HUES48 (cell line): ENCODE data around the gene ASPG.

Experiments
- H3K27ac ChIP-seq: one replicate; pipeline ENCODE4 v1.7.0; 2013; ENCODE audit warnings: low read depth, low read length, inconsistent platforms
- H3K27me3 ChIP-seq: 2 replicates; pipeline ENCODE4 v1.6.1; 2013; ENCODE audit warnings: mild to moderate bottlenecking, low read length; ENCODE audit not compliant: control insufficient read depth, insufficient read depth
- H3K36me3 ChIP-seq: 2 replicates; pipeline ENCODE4 v1.6.1; 2013; ENCODE audit warnings: low read length; ENCODE audit not compliant: control insufficient read depth, insufficient read depth
- H3K4me1 ChIP-seq: 2 replicates; pipeline ENCODE4 v1.6.1; 2013; ENCODE audit warnings: mild to moderate bottlenecking, low read length; ENCODE audit not compliant: control insufficient read depth, insufficient read depth
- H3K4me3 ChIP-seq: 2 replicates; pipeline ENCODE4 v1.5.1; 2013; ENCODE audit warnings: mild to moderate bottlenecking, low read depth, low read length
- H3K9ac ChIP-seq: 2 replicates; pipeline ENCODE4 v1.6.1; 2013; ENCODE audit warnings: mild to moderate bottlenecking, low read depth, low read length, moderate library complexity
- H3K9me3 ChIP-seq: 2 replicates; pipeline ENCODE4 v1.6.1; 2013; ENCODE audit warnings: low read length; ENCODE audit not compliant: control insufficient read depth, insufficient read depth

ASPG gene

DNA sequence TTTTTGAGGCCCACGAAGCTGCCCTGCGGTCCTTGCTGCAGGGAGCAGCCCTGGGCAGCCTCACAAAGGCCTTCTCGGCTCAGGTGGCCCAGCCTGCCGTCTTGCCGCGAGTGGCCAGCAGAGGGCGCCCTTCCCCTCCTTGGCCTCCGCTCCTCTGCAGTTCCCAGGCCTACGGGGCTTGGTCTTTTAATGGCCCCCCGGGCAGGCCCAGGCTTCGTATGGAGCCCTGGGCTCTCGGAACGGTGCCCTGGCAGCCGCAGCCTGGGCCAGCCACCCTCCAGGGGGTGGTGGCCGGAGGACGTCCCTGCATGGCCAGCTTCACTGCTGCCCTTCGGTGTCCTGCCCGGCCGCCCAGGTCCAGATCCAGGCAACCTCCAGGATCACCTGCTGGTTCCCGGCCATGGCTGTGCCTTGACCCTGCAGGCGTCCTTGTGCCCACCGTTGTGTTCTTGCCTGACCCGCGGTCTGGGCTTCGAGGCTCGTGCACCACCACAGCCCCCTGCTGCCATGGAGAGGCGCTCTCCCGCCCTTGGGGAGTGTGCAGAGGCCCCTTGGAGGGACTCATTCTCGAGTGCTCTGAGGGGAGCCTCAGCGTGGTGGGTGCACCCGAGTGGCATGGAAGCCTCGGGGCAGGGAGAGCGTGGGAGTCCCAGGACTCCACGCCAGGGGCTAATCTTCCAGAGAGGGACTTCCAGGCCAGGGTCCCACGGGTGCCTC lies 9.4 kb downstream of the ASPG start:
- Histone ChIP-seq H3K27ac (no peak overlapping the region), H3K27me3 (no peaks in the 10 kb centered on the region), H3K4me3 (no peak overlapping the region), H3K4me1 (0 out of 2 replicates have a peak, but pooled peaks cover 2% of the 10 kb centered on the region), H3K9ac (no peak overlapping the region), H3K36me3 (no peaks in the 10 kb centered on the region), H3K9me3 (no peaks in the 10 kb centered on the region)

DNA sequence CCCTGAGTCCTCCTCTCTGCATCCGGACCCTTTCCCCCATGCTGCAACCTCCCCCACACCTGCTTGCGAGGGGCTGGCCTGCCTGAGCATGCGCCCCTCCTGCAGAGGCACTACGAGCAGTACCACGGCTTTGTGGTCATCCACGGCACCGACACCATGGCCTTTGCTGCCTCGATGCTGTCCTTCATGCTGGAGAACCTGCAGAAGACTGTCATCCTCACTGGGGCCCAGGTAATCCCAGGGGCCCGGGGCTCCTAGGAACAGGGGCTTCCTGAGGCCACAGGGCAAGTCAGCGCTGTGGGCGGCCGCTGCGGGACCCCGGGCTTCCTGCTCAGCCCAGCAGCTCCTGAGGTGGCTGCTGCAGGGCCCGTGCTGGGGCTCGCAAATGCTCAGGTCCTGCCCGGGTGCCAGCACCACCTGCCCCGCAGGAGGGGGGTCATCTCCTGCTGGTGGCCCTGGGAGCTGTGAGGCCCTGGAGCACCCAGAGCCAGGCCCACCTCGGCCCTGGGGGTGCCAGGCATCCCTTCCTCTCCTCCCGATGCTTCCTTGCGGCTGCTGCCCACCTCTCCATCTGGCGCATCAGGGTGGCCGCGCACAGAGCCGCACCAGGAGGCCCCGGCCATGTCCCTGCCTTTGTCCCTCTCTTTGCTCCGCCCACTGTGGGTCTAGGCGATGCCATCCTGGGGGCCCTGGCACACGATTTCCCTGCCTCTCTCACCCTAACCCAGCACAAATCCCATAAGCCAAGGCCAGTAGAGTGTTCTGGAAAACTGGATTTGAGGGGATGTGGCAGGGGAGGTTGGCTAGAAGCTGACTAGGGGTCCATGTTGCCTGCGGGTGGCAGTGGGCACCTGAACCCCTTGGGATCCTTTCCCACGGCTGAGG lies 10.2 kb downstream of the ASPG start:
- no peaks in the 10 kb centered on the region for H3K9me3 ChIP-seq
- H3K4me1 ChIP-seq, result 0 out of 2 replicates have a peak, but pooled peaks cover 2% of the 10 kb centered on the region
- no peak overlapping the region for H3K9ac ChIP-seq
- H3K36me3 ChIP-seq, result no peaks in the 10 kb centered on the region
- H3K27ac ChIP-seq, result no peak overlapping the region
- no peaks in the 10 kb centered on the region for H3K27me3 ChIP-seq
- no peak overlapping the region for H3K4me3 ChIP-seq

DNA sequence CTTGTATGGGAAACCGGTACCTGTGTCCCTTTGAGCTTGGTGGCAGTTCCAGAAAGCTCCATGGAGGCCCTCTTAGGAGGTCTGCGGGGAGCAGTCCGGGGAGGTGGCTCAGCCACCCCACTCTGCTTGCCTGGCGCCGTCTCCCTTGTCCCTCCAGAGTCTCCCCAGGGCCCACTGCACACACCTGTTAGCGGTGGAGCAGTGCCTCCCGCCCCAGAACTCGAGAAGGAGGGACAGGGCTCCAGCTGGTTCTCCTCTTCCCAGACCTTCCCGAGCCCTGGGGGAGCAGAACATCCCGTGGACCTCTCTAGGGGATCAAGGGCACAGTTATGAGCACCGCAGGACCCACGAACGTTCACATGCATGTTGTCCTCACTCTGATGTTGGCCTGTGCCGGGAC lies 10.8 kb downstream of the ASPG start:
- no peak overlapping the region for H3K4me3 ChIP-seq
- H3K9ac ChIP-seq, result no peak overlapping the region
- H3K4me1 ChIP-seq, result 0 out of 2 replicates have a peak, but pooled peaks cover 2% of the 10 kb centered on the region
- H3K36me3 ChIP-seq, result no peaks in the 10 kb centered on the region
- H3K27me3 ChIP-seq, result no peaks in the 10 kb centered on the region
- no peaks in the 10 kb centered on the region for H3K9me3 ChIP-seq
- H3K27ac ChIP-seq, result no peak overlapping the region

DNA sequence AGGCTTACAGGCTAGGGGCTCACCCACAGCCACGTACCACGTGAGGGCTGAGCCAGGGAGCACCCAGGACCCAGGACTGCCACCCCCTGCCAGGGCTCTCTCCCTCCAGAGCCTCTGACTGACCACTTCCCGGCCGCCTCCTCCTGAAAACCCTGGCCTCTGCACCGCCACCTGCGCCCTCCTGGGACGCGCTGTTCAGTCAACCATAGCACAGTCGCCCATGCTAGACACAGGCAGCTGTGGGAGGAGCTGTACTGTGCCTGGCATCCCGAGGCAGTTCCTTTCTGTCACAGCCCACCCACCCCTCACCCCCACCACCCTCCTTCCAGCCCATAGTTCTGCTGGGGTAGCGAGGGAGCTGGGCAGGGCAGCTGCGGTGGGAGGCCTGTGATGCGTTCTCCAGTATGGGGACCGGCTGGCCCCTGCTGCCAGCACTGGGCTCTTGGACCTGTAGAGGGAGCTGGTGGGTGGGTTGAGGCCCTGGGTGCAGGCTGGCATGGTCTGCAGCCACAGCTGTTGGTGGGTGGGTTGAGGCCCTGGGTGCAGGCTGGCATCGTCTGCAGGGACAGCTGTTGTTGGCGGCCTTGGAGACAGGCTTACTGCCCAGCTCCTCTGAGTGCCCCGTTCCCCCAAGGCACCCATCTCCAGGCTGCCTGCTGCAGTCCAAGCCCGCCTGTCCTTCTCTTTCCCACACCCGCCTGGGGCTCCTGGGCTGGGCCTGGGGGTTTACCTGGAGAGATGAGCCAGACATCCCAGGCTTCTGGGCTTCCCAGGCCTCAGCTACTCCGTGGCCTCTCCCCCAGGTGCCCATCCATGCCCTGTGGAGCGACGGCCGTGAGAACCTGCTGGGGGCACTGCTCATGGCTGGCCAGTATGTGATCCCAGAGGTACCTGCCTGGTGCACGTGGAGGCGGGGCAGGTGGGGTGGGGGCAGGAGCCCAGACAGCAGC lies 11.5 kb downstream of the ASPG start:
- Histone ChIP-seq H3K27me3 (no peaks in the 10 kb centered on the region), H3K9me3 (no peaks in the 10 kb centered on the region), H3K4me3 (no peak overlapping the region), H3K27ac (no peak overlapping the region), H3K36me3 (no peaks in the 10 kb centered on the region), H3K4me1 (0 out of 2 replicates have a peak, but pooled peaks cover 2% of the 10 kb centered on the region), H3K9ac (no peak overlapping the region)

DNA sequence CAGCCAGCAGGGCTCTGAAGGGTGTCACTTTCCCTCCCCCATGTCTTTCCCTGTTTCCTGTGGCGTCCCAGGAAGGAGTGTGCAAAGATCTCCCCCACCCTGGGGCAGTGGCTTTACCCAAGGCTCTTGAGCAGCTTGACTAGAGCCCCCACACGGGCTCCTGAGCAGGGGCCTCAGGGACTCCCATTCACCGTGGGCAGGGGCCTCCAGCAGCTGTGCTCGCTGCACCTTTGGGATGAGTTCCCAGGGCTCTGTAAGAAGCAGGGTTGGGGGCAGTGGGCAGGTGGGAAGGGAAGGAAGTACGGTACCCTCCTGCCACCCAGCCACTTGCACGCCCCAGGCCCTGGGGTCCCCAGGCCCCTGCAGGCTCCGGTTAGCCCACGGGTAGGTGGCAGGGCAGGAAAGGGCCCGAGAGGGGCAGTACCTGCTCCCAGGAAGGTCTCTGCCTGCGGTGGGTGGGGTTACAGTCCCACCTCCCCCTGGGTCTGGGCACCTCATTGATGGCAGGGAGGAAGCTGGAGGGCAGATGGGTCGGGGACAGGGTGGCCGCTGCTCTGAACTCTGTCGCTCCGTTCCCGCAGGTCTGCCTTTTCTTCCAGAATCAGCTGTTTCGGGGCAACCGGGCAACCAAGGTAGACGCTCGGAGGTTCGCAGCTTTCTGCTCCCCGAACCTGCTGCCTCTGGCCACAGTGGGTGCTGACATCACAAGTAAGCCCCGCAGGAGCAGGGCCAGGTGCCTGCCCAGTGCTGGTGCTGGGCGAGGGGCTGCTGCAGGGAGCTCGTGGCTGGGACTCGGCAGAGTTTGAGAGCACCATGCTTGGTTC lies 13.0 kb downstream of the ASPG start:
- H3K9me3 ChIP-seq, result no peaks in the 10 kb centered on the region
- H3K9ac ChIP-seq, result no peak overlapping the region
- H3K4me3 ChIP-seq, result no peak overlapping the region
- 0 out of 2 replicates have a peak, but pooled peaks cover 2% of the 10 kb centered on the region for H3K4me1 ChIP-seq
- no peak overlapping the region for H3K27ac ChIP-seq
- no peaks in the 10 kb centered on the region for H3K36me3 ChIP-seq
- no peaks in the 10 kb centered on the region for H3K27me3 ChIP-seq

DNA sequence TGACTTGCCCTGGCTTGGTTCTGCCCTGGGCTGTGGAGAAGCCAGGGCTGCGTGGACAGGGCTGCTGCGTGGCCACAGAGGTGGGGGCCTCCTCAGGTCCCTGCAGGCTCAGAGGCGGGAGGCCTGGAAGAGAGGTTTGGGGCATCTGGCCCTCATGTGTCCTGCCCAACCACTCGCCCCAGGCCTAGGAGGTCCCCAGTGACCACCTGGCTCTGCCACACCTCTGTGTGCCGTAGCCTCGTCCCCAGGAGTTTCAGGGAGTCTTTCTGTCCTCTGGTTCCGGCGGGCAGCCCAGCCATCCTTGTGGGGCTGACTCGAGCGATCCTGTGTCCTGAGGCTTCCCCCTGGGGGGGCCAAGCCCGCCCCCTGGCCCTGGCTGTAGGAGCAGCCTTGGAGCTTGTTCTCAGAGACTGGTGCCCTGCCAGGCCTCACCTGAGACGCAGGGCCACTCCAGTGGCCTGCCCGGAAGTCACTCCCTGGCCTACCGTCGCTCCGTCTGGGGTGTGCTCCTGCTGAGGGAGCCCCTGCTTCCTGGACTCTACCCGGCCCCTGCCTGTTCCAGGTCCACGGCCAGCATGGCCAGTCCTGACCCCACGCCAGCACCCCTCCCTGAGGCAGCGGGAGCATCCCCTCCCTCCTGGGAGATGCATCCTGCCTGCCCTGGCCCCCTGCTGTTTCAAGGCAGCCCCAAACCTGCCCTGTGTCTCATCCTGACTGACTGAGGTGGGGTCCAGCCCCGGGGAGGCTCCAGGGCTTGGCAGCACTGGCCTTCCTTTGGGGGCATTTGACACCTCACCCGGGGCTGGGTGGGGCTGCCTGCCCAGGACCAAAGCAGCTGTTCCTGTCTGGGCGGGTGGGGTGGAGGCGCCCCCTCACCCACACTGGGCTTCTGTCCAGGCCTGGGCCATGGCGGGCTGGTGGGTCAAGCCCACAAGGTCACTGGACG lies 13.9 kb downstream of the ASPG start:
- H3K9me3 ChIP-seq, result no peaks in the 10 kb centered on the region
- no peaks in the 10 kb centered on the region for H3K36me3 ChIP-seq
- H3K4me1 ChIP-seq, result 0 out of 2 replicates have a peak, but pooled peaks cover 2% of the 10 kb centered on the region
- no peak overlapping the region for H3K4me3 ChIP-seq
- H3K9ac ChIP-seq, result no peak overlapping the region
- H3K27me3 ChIP-seq, result no peaks in the 10 kb centered on the region
- H3K27ac ChIP-seq, result no peak overlapping the region

DNA sequence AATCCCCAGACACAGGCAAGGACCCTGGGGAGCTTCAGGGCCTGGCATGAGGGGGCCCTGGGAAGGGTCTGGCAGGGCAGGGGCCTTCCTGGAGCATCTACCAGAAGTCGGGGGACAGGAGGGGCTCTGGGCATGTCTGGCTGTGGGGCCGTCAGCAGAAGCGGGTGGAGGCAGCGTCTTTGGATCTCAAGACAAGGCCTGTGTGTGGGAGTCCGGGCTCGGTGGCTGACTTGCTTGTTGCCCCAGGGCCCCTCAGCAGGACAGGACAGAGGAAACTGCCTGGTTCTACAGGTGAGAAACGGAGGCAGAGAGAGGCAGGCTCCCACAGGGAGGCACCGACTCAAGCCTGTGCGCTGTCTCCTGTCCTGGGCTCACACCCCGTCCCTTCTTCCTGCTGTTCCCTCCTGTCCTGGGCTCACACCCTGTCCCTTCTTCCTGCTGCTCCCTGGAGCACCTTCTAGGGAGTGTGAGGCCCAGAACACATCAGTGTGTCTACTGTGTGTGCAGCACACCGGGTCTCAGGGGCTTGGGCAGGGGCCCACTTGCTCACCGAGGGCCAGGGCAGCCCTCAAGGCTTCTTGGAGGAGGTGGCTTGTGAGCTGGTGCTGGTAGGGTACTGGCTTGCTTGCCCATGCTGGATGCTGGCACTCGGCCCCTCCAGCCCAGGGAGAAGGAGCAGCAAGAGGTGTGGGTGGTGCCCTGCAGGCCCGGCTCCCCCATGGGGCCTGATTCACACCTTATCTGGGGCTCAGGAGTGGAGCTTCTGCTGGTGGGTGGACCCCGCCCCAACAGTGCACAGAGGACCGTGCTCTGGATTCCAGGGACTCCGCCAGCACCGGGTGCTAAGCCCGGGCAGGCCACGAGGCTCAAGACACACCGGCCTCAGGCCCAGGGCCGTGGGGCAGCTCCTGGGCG lies 14.9 kb downstream of the ASPG start:
- H3K27ac ChIP-seq, result no peak overlapping the region
- no peak overlapping the region for H3K4me3 ChIP-seq
- H3K4me1 ChIP-seq, result no peaks in the 10 kb centered on the region
- H3K36me3 ChIP-seq, result no peaks in the 10 kb centered on the region
- H3K9me3 ChIP-seq, result no peaks in the 10 kb centered on the region
- no peaks in the 10 kb centered on the region for H3K27me3 ChIP-seq
- no peak overlapping the region for H3K9ac ChIP-seq

DNA sequence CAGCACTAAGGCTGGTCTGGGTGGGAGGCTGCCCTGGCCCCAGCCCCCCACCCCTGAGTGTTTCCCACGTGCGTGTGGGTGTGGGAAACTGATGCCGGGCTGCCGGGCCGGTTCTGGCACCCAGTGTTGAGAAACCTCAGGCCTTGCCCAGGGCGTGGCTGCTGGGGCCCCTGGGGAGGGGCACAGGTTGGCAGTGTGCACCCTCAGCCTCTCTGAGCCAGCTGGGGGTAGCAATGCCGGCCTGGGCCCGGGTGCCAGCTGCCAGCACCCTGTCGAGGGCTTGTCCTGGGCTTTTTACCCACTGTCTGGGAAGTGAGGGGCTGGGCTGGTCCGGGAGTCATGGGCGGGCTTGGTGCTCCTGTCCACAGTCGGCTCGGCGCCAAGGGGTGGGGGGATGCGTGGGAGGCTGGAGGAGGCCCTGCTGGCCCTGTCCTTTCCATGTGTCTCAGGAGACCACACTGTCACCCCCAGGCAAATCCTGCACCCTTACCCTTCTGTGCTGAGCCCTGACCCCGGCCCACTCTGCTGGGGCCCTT lies 15.7 kb downstream of the ASPG start:
- no peak overlapping the region for H3K27ac ChIP-seq
- H3K27me3 ChIP-seq, result no peaks in the 10 kb centered on the region
- H3K4me3 ChIP-seq, result no peak overlapping the region
- no peak overlapping the region for H3K9ac ChIP-seq
- H3K4me1 ChIP-seq, result no peaks in the 10 kb centered on the region
- H3K36me3 ChIP-seq, result no peaks in the 10 kb centered on the region
- H3K9me3 ChIP-seq, result no peaks in the 10 kb centered on the region
